GF-D8 (cell line): ENCODE data around the gene PNLIPRP1.

Source experiments
- DNase-seq: peaks from one replicate; lab custom pipeline; 2025; lab: John Stamatoyannopoulos, UW

PNLIPRP1 gene

GRCh38 chr10:116599991-116600390 lies 9.2 kb downstream of the PNLIPRP1 start:
- DNase-seq, result no peak

DNA sequence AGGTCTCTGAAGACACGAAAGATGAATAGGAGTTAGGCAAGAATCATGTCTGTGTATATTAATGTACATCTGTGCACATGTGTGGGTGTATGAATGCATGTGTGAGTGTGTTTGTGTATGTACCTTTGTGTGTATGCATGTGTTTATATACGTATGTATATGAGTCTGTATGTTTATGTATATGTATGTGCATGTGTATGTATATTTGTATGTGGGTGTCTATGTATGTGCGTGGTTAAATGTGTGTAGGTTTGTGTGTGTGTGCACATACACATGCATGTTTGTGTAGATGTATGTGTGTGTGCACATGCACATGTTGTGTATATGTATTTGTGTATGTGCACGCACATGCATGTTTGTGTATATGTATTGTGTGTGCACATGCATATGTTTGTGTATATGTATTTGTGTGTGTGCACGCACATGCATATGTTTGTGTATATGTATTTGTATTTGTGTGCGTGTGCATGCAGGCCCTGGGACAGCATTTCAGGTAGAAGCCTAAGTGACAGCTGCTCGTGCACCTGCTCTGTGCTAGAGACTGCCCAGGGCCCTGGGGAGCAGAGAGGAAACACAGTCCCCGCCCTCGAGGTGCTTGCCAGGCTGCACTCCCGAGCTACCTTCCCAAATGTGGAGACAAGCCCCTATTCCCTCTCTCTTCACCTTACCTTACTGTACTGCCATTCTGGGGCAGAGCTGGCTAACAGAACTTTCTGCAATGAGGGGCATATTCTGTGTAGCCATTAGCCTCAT lies 12.1 kb downstream of the PNLIPRP1 start:
- DNase-seq, result no peak

DNA sequence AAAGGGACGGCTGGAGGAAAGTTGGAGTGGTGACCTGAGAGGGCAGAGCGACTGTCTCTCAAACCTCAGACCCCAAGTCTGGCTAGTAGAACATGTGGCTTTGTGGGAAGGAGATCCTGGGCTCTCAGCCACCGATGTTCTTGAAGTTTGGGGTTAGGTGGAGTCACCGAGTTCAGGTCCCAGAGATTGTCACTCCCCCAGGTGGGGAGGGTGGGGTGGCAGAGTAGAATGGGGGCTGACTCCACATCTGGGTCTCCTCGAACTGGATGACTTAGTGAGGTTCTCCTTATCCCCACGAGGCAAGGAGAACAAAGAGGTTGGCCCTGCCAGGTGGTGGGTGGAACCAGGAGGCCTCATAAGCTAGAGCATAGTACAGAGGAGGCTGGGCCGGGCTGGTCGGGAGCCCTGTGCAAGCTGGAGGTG lies 15.3 kb downstream of the PNLIPRP1 start:
- DNase-seq, result no peak

DNA sequence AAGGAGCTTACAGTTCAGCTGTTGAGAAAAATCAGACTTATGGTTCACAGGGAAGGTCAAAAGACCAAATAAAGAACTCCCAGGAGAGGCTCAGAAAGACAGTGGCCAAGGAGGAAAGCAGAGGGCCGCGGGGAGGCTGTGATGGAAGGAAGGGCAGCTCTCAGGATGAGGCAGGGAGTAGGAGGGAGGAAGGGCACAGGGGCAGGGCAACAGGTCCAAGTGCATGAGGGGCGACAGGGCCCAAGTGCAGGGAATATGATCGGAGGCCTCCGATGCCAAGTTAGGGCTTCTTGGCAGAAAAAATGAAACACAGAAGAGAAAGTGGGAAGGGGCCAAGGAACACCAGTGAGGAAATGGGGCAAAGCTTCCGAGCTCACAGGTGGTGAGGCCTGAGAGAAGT lies 16.6 kb downstream of the PNLIPRP1 start:
- DNase-seq, result no peak

DNA sequence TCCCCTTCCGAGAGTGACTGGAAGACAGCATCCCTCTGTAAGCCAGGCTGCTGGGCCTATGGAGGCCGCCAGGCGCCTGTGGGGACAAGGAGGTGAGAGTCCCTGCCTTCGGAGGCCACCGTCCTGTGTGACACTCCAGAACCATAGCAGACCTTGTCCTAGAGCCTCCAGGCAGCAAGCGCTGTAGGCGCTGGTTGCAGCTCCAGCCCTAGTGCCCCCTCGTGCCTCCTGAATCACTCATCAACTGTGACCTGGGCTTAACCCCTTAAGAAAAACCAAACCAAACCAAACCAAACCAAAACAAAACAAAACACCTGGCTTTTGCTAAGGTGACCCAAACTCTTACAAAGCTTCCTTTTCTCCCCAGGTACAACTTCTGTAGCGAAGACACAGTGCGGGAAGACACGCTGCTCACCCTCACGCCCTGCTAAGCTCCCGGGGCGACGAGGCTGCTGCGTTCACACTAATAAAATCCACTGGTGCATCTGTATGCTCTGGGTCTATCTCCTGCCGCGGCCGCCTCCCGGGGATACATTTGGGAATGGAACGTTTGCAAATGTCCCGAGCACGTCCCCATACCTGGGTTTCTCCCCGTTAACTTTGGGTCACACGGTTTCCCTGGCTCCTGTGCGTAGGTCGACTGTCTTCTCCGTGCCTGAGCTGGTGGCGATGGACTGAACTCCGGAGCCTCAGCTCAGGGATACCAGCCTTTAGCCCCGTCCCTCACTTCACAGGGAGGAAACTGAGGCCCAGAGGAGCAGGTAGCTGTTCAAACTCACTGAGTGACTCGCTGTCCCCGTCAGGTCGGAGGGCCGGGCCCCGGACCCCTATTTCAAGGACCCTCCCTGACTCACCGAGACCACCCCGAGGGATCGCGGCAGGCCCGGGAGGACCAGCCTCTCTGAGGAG lies 18.2 kb downstream of the PNLIPRP1 start:
- DNase-seq, result no peak

- DNase-seq, result no peak
Measured at GRCh38 chr10:116610443-116611152, 19.8 kb downstream of the PNLIPRP1 start.

GRCh38 chr10:116611153-116611545 lies 20.4 kb downstream of the PNLIPRP1 start:
- no peak for DNase-seq

- no peak for DNase-seq
Measured at GRCh38 chr10:116612107-116612769, 21.5 kb downstream of the PNLIPRP1 start.

GRCh38 chr10:116613471-116613870 lies 22.7 kb downstream of the PNLIPRP1 start:
- no peak for DNase-seq

- DNase-seq, result no peak
Measured at GRCh38 chr10:116614796-116615195, 24.0 kb downstream of the PNLIPRP1 start.

GRCh38 chr10:116615199-116615776 lies 24.5 kb downstream of the PNLIPRP1 start:
- DNase-seq, result no peak

- DNase-seq, result no peak
Measured at GRCh38 chr10:116620423-116621400, 30.0 kb downstream of the PNLIPRP1 start, which contains the start of gene PNLIPRP2. Gene PNLIPRP2, plus strand, starts transcription at chr10:116620953.

- DNase-seq, result no peak
Measured at GRCh38 chr10:116621476-116621875, 30.7 kb downstream of the PNLIPRP1 start.

GRCh38 chr10:116621934-116622655 lies 31.3 kb downstream of the PNLIPRP1 start:
- no peak for DNase-seq

DNA sequence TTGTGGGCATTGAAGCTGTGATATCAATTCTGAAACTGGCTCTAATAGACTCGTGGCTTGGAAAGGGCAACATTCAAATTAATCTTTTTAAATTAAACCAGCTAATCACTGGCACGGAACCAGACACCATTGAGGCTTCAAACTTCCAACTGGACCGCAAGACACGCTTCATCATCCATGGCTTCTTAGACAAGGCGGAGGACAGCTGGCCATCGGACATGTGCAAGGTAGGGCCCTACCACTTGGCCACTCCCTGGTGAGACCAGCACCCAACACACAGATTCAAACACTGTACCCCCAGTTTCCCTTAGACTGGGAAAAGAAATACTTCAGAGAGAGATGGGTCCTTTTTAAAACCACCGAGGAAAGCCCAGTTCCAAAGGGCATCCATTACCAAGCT lies 35.1 kb downstream of the PNLIPRP1 start:
- no peak for DNase-seq

- no peak for DNase-seq
Measured at GRCh38 chr10:116626815-116627214, 36.1 kb downstream of the PNLIPRP1 start.

- DNase-seq, result no peak
Measured at GRCh38 chr10:116627386-116627933, 36.7 kb downstream of the PNLIPRP1 start.

DNA sequence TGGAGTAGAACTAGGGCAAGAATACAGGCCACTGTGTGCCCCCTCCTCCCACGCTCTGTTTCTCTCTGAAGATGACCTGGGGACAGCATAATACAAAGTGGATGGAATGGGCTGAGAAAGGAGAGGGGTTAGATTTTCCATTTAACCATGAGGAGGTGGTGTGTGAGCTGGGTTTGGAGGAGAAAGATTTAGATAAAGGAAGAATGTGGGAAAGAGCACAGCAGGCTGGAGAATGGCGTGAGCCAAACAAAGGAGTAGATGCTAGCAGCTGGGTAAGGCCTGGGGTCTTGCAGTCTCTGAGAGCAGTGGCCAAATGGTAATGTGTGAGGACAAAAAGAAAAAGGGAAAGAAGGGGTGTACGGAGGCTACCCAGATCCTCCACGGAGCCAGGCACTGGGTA lies 38.6 kb downstream of the PNLIPRP1 start:
- DNase-seq, result no peak

DNA sequence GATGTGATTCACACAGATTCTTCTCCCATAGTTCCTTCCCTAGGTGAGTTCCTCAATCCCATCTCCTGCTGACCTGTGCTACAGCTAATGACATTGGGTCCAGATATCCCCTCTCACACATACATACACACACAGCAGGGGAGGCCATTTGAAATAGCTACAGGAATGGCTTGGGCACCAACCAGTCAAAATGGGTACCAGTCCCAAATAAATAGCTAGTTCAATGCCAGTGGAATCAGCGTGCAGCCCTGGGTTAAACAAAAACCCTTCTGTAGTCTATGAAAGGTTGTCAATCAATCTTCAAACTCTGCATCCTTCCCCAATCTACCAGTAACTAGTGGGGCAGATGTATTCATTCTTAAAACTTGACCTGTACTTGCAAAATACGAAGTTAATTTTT lies 39.3 kb downstream of the PNLIPRP1 start:
- DNase-seq, result no peak
